Measurements from ENCODE around the gene DEDD. TPM values are rescaled to one million over a fixed set of nuclear protein-coding genes. Genes with fewer than 3 reads are reported as not detected.

DEDD gene
- total and polyA plus RNA-seq, 2 of the 13 experiments (the other 11 are each of a cell fraction or from before 2014, with no cell fraction given) = 12.6 to 27.8 TPM

GRCh38 chr1:161153682-161154337 is 21.3 kb upstream of the DEDD start, which contains the start of gene UFC1 (continued):
- peak; percentile 63; the same call in 1 of the 2 replicates for TF ChIP-seq GMEB1 (CRISPR knock-in tag; IDR thresholded peaks at IDR 0.05; ENCODE audit: borderline replicate concordance)
- TF ChIP-seq ARID2 (CRISPR knock-in tag; IDR thresholded peaks at IDR 0.05; ENCODE audit: borderline replicate concordance) = no peak
- no peak for TF ChIP-seq KDM6A (CRISPR knock-in tag; IDR thresholded peaks at IDR 0.05; ENCODE audit: low read depth)
- peak; percentile 77 for TF ChIP-seq ZGPAT (CRISPR knock-in tag; IDR thresholded peaks at IDR 0.05)
- TF ChIP-seq KAT2B (IDR thresholded peaks at IDR 0.05; ENCODE audit: borderline replicate concordance, low read depth, low read length) = no peak
- peak; percentile 99 for TF ChIP-seq HOXA3 (CRISPR knock-in tag; IDR thresholded peaks at IDR 0.05)
- TF ChIP-seq MIER3 (CRISPR knock-in tag; IDR thresholded peaks at IDR 0.05; ENCODE audit: borderline replicate concordance) = peak; percentile 84; the same call in 1 of the 2 replicates
- TF ChIP-seq ZSCAN5A (CRISPR knock-in tag; IDR thresholded peaks at IDR 0.05; ENCODE audit: borderline replicate concordance) = peak; percentile 87; the same call in 1 of the 2 replicates
- no peak for TF ChIP-seq ZBTB46 (CRISPR knock-in tag; IDR thresholded peaks at IDR 0.05; ENCODE audit: borderline replicate concordance)
- TF ChIP-seq ZNF607 (CRISPR knock-in tag; IDR thresholded peaks at IDR 0.05; ENCODE audit: borderline replicate concordance) = no peak
- TF ChIP-seq ZNF24 (IDR thresholded peaks at IDR 0.05) = no peak
- TF ChIP-seq TARDBP (CRISPR knock-in tag; IDR thresholded peaks at IDR 0.05) = peak; percentile 87
- no peak for TF ChIP-seq PAXIP1 (CRISPR knock-in tag; conservative IDR thresholded peaks at IDR 0.05)
- TF ChIP-seq ZNF383 (CRISPR knock-in tag; IDR thresholded peaks at IDR 0.05; ENCODE audit: borderline replicate concordance) = no peak
- 0 out of 2 replicates have a peak, but pooled peaks have one; percentile 36 for TF ChIP-seq ZNF589 (CRISPR knock-in tag; conservative IDR thresholded peaks at IDR 0.05)
- no peak; the same call in 1 of the 2 replicates for TF ChIP-seq SP5 (CRISPR knock-in tag; IDR thresholded peaks at IDR 0.05; ENCODE audit: borderline replicate concordance, low read depth)
- no peak for TF ChIP-seq ZNF674 (CRISPR knock-in tag; IDR thresholded peaks at IDR 0.05; ENCODE audit: low read depth)
- TF ChIP-seq RORA (CRISPR knock-in tag; IDR thresholded peaks at IDR 0.05) = no peak
- no peak for TF ChIP-seq MBNL3 (CRISPR knock-in tag; conservative IDR thresholded peaks at IDR 0.05)

All from HepG2 (cell line).